Hepatocyte (in vitro differentiated cells): ENCODE data around the gene BRSK1. TPM values are rescaled to one million over a fixed set of nuclear protein-coding genes. Genes with fewer than 3 reads are reported as not detected.

Experiments used
- DNase-seq: peaks from one replicate; pipeline ENCODE4 v3.0.0-alpha.2; 2016; ENCODE audit warnings: low spot score
- H2AFZ ChIP-seq: fragments of 200-600 bp; sonication (generic); 2 replicates; pipeline ENCODE4 v1.6.0; 2016; ENCODE audit warnings: antibody characterized with exemption, mild to moderate bottlenecking
- H3K27ac ChIP-seq: fragments of 200-600 bp; sonication (generic); 2 replicates; pipeline ENCODE4 v1.5.1; 2016; ENCODE audit warnings: mild to moderate bottlenecking
- H3K27me3 ChIP-seq: fragments of 200-600 bp; sonication (generic); 2 replicates; pipeline ENCODE4 v1.6.1; 2016
- H3K36me3 ChIP-seq: fragments of 200-600 bp; sonication (generic); replicated peaks from 2 replicates; pipeline ENCODE4 v1.5.1; 2016; ENCODE audit warnings: low read depth; ENCODE audit not compliant: insufficient read depth
- H3K4me1 ChIP-seq: fragments of 200-600 bp; sonication (generic); 2 replicates; pipeline ENCODE4 v1.5.1; 2016; ENCODE audit warnings: mild to moderate bottlenecking, moderate library complexity; ENCODE audit not compliant: insufficient read depth
- H3K4me2 ChIP-seq: fragments of 200-600 bp; sonication (generic); 2 replicates; pipeline ENCODE4 v1.6.0; 2016
- H3K4me3 ChIP-seq: fragments of 200-600 bp; sonication (generic); 2 replicates; pipeline ENCODE4 v1.5.1; 2016; ENCODE audit warnings: mild to moderate bottlenecking
- H3K79me2 ChIP-seq: fragments of 200-600 bp; sonication (generic); 2 replicates; pipeline ENCODE4 v1.6.0; 2017; ENCODE audit warnings: mild to moderate bottlenecking
- H3K9me2 ChIP-seq: fragments of 200-600 bp; sonication (generic); replicated peaks from 2 replicates; pipeline ENCODE4 v1.6.0; 2017; ENCODE audit warnings: mild to moderate bottlenecking; ENCODE audit not compliant: insufficient read depth
- H3K9me3 ChIP-seq: fragments of 200-600 bp; sonication (generic); 2 replicates; pipeline ENCODE4 v1.5.1; 2016; ENCODE audit warnings: low read depth, mild to moderate bottlenecking
- H4K20me1 ChIP-seq: fragments of 200-600 bp; sonication (generic); 2 replicates; pipeline ENCODE4 v1.6.0; 2016; ENCODE audit warnings: mild to moderate bottlenecking; ENCODE audit not compliant: insufficient read depth, poor library complexity, severe bottlenecking
- EZH2 ChIP-seq: fragments of 200-600 bp; sonication (generic); IDR thresholded peaks from 2 replicates; pipeline ENCODE4 v1.6.1; 2016; ENCODE audit warnings: antibody characterized with exemption, mild to moderate bottlenecking, borderline replicate concordance
- EZH2phosphoT487 ChIP-seq: fragments of 200-600 bp; sonication (generic); IDR thresholded peaks from one replicate; pipeline ENCODE4 v1.6.1; 2018; ENCODE audit warnings: antibody characterized with exemption, mild to moderate bottlenecking, low read depth, moderate library complexity; ENCODE audit not compliant: unreplicated experiment, severe bottlenecking
- WGBS: methylation state at CpG from one replicate; pipeline ENCODE4 v1.1.6; 2016; ENCODE audit warnings: low lambda C conversion rate; ENCODE audit errors: missing lambda C conversion rate; 5-methylcytosine and 5-hydroxymethylcytosine counted together
- microRNA-seq: library from miRNA; unstranded; fragments of <30 nt; microRNA quantifications from one replicate; pipeline ENCODE4, GENCODE V29; 2017
- polyA plus RNA-seq: library from polyadenylated mRNA; unstranded; fragments of >200 nt; fragmentation: Nextera tagmentation; extraction: Ambion mirVana; gene quantifications from 2 replicates; pipeline ENCODE4 v1.2.1, GENCODE V29; 2016
- small RNA-seq: library from RNA; depleted of rRNA; stranded (forward); fragments of <200 nt; gene quantifications from one replicate; pipeline ENCODE3, GENCODE V24; 2014
- total RNA-seq: library from RNA; depleted of rRNA; stranded (reverse); fragments of >200 nt; gene quantifications from 2 replicates; pipeline ENCODE4 v1.2.3, GENCODE V29; 2014
- TF ChIP-seq, protein P1 (sequence below): fragments of 200-600 bp; sonication (generic); IDR thresholded peaks from 2 replicates; pipeline ENCODE4 v1.5.1; 2016; ENCODE audit warnings: antibody characterized with exemption, mild to moderate bottlenecking; ENCODE audit not compliant: poor library complexity

BRSK1 gene
- total and polyA plus RNA-seq, 2 experiments from 2014 or later, result 2.4 to 13.2 TPM

DNA sequence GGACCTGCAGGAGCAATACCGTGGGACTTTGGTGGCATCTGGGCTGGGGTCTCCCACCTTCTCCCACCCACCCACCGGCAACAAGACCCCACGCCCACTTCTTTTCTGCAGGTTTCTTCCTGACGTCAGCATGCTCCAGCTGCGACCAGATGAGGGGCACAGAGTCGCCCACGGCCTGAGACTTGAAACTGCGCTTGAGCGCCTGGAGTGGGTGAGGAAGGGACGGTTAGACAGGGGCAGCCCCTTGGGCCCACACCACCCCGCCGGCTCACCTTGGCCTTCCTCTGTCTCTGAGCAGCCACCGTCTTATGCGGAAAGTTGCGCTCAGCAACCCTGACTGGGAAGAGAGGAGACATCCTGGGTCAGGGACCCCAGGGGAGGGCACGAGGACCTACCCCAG, 77.1 kb downstream of the BRSK1 start:
- Histone ChIP-seq H3K4me1 (no peaks in the 10 kb centered on the region), H2AFZ (no peak overlapping the region), H3K9me3 (no peaks in the 10 kb centered on the region), H3K9me2 (no peaks in the 10 kb centered on the region), H3K4me2 (no peak overlapping the region), H3K27ac (no peak overlapping the region), H3K4me3 (no peak overlapping the region), H3K79me2 (no peaks in the 10 kb centered on the region), H3K36me3 (no peaks in the 10 kb centered on the region), H3K27me3 (peaks cover 15% of the 10 kb centered on the region), H4K20me1 (no peaks in the 10 kb centered on the region)
- DNase-seq, result no peak
- TF ChIP-seq, protein P1, sequence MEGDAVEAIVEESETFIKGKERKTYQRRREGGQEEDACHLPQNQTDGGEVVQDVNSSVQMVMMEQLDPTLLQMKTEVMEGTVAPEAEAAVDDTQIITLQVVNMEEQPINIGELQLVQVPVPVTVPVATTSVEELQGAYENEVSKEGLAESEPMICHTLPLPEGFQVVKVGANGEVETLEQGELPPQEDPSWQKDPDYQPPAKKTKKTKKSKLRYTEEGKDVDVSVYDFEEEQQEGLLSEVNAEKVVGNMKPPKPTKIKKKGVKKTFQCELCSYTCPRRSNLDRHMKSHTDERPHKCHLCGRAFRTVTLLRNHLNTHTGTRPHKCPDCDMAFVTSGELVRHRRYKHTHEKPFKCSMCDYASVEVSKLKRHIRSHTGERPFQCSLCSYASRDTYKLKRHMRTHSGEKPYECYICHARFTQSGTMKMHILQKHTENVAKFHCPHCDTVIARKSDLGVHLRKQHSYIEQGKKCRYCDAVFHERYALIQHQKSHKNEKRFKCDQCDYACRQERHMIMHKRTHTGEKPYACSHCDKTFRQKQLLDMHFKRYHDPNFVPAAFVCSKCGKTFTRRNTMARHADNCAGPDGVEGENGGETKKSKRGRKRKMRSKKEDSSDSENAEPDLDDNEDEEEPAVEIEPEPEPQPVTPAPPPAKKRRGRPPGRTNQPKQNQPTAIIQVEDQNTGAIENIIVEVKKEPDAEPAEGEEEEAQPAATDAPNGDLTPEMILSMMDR, result no peak
- TF ChIP-seq EZH2 (no peak), EZH2phosphoT487 (no peak)
- 95% methylated on average over 15 of the region's 16 CpGs for whole genome bisulfite sequencing

Small RNAs within 50 kb of the gene (microRNA-seq; reads per million reads assigned to microRNA genes)
- 3.1 reads per million for gene MIR6802
- gene MIR6803, result 14.8 reads per million, percentile 32 among the genes with 10 or more reads in this experiment

Small RNAs within 50 kb of the gene (small RNA-seq; reads per million reads assigned to genes)
- gene MIR6802 (not detected), gene MIR6803 (not detected)

Other genes with a start within 250 kb of the BRSK1 start
- 0.07 TPM in 1 of 2 replicates, not detected in the other for gene GP6, start 245.7 kb upstream of the BRSK1 start, total RNA-seq
- 0.24 and 0.93 TPM in 2 replicates for gene GP6, start 245.7 kb upstream of the BRSK1 start, polyA plus RNA-seq
- gene RDH13, start 220.8 kb upstream of the BRSK1 start, total RNA-seq, result 14.5 and 17.3 TPM in 2 replicates
- 17.7 and 21.9 TPM in 2 replicates for gene RDH13, start 220.8 kb upstream of the BRSK1 start, polyA plus RNA-seq
- gene EPS8L1, start 208.1 kb upstream of the BRSK1 start, total RNA-seq, result 20.5 and 25.7 TPM in 2 replicates
- 33.8 and 49.6 TPM in 2 replicates for gene EPS8L1, start 208.1 kb upstream of the BRSK1 start, polyA plus RNA-seq
- gene PPP1R12C, start 166.4 kb upstream of the BRSK1 start, total RNA-seq, result 69.7 and 71.8 TPM in 2 replicates
- 74.5 and 83.6 TPM in 2 replicates for gene PPP1R12C, start 166.4 kb upstream of the BRSK1 start, polyA plus RNA-seq
- 9.6 and 11.5 TPM in 2 replicates for gene TNNT1, start 134.8 kb upstream of the BRSK1 start, total RNA-seq
- gene TNNT1, start 134.8 kb upstream of the BRSK1 start, polyA plus RNA-seq, result 32.1 and 86.4 TPM in 2 replicates
- 1.4 and 2.9 TPM in 2 replicates for gene TNNI3, start 126.3 kb upstream of the BRSK1 start, total RNA-seq
- gene TNNI3, start 126.3 kb upstream of the BRSK1 start, polyA plus RNA-seq, result 1.4 and 1.6 TPM in 2 replicates
- 0.17 and 1.9 TPM in 2 replicates for gene DNAAF3, start 117.4 kb upstream of the BRSK1 start, total RNA-seq
- 3.8 and 4.9 TPM in 2 replicates for gene DNAAF3, start 117.4 kb upstream of the BRSK1 start, polyA plus RNA-seq
- gene SYT5, start 103.7 kb upstream of the BRSK1 start, total RNA-seq, result 0.60 and 1.4 TPM in 2 replicates
- gene SYT5, start 103.7 kb upstream of the BRSK1 start, polyA plus RNA-seq, result 0.86 and 0.98 TPM in 2 replicates
- 30.9 and 31.5 TPM in 2 replicates for gene PTPRH, start 74.5 kb upstream of the BRSK1 start, total RNA-seq
- 7.2 and 7.3 TPM in 2 replicates for gene PTPRH, start 74.5 kb upstream of the BRSK1 start, polyA plus RNA-seq
- 18.6 and 21.1 TPM in 2 replicates for gene TMEM86B, start 55.2 kb upstream of the BRSK1 start, total RNA-seq
- 48.6 and 62.3 TPM in 2 replicates for gene TMEM86B, start 55.2 kb upstream of the BRSK1 start, polyA plus RNA-seq
- 37.1 and 39.5 TPM in 2 replicates for gene PPP6R1, start 25.0 kb upstream of the BRSK1 start, total RNA-seq
- 76.0 and 79.3 TPM in 2 replicates for gene PPP6R1, start 25.0 kb upstream of the BRSK1 start, polyA plus RNA-seq
- 31.5 and 33.9 TPM in 2 replicates for gene HSPBP1, start 3.9 kb upstream of the BRSK1 start, total RNA-seq
- 52.2 and 54.5 TPM in 2 replicates for gene HSPBP1, start 3.9 kb upstream of the BRSK1 start, polyA plus RNA-seq
- gene TMEM150B, start 41.3 kb downstream of the BRSK1 start, total RNA-seq, result 10.6 and 25.4 TPM in 2 replicates
- 8.1 and 9.2 TPM in 2 replicates for gene TMEM150B, start 41.3 kb downstream of the BRSK1 start, polyA plus RNA-seq
- 13.6 and 22.8 TPM in 2 replicates for gene KMT5C, start 55.9 kb downstream of the BRSK1 start, total RNA-seq
- gene KMT5C, start 55.9 kb downstream of the BRSK1 start, polyA plus RNA-seq, result 23.6 and 38.0 TPM in 2 replicates
- 0.20 and 0.50 TPM in 2 replicates for gene COX6B2, start 70.7 kb downstream of the BRSK1 start, total RNA-seq
- gene COX6B2, start 70.7 kb downstream of the BRSK1 start, polyA plus RNA-seq, result 4.5 and 7.8 TPM in 2 replicates
- not detected in 2 replicates for gene GARIN5B, start 79.3 kb downstream of the BRSK1 start, total RNA-seq
- gene GARIN5B, start 79.3 kb downstream of the BRSK1 start, polyA plus RNA-seq, result 0.18 TPM in 1 of 2 replicates, not detected in the other
- gene IL11, start 86.5 kb downstream of the BRSK1 start, total RNA-seq, result 1.4 and 4.4 TPM in 2 replicates
- 6.6 and 8.5 TPM in 2 replicates for gene IL11, start 86.5 kb downstream of the BRSK1 start, polyA plus RNA-seq
- gene TMEM190, start 92.8 kb downstream of the BRSK1 start, total RNA-seq, result not detected in 2 replicates
- gene TMEM190, start 92.8 kb downstream of the BRSK1 start, polyA plus RNA-seq, result 6.6 and 13.0 TPM in 2 replicates
- gene TMEM238, start 100.3 kb downstream of the BRSK1 start, total RNA-seq, result 1.8 and 9.1 TPM in 2 replicates
- gene TMEM238, start 100.3 kb downstream of the BRSK1 start, polyA plus RNA-seq, result 29.6 and 39.2 TPM in 2 replicates
- gene RPL28, start 101.9 kb downstream of the BRSK1 start, total RNA-seq, result 604 and 984 TPM in 2 replicates
- 410 and 437 TPM in 2 replicates for gene RPL28, start 101.9 kb downstream of the BRSK1 start, polyA plus RNA-seq
- 18.5 and 20.4 TPM in 2 replicates for gene UBE2S, start 123.8 kb downstream of the BRSK1 start, total RNA-seq
- 105 and 116 TPM in 2 replicates for gene UBE2S, start 123.8 kb downstream of the BRSK1 start, polyA plus RNA-seq
- gene SHISA7, start 159.3 kb downstream of the BRSK1 start, total RNA-seq, result not detected in 2 replicates
- gene SHISA7, start 159.3 kb downstream of the BRSK1 start, polyA plus RNA-seq, result not detected in 2 replicates
- 79.3 and 90.4 TPM in 2 replicates for gene ISOC2, start 177.6 kb downstream of the BRSK1 start, total RNA-seq
- 64.2 and 72.2 TPM in 2 replicates for gene ISOC2, start 177.6 kb downstream of the BRSK1 start, polyA plus RNA-seq
- gene C19orf85, start 180.8 kb downstream of the BRSK1 start, total RNA-seq, result not detected in 2 replicates
- gene C19orf85, start 180.8 kb downstream of the BRSK1 start, polyA plus RNA-seq, result not detected in 2 replicates
- 2.2 and 4.7 TPM in 2 replicates for gene ZNF628, start 192.6 kb downstream of the BRSK1 start, total RNA-seq
- 1.0 and 1.2 TPM in 2 replicates for gene ZNF628, start 192.6 kb downstream of the BRSK1 start, polyA plus RNA-seq
- gene NAT14, start 201.2 kb downstream of the BRSK1 start, total RNA-seq, result 14.0 and 22.3 TPM in 2 replicates
- 40.3 and 43.6 TPM in 2 replicates for gene NAT14, start 201.2 kb downstream of the BRSK1 start, polyA plus RNA-seq
- 0.04 and 0.80 TPM in 2 replicates for gene SSC5D, start 204.4 kb downstream of the BRSK1 start, total RNA-seq
- 3.2 and 5.1 TPM in 2 replicates for gene SSC5D, start 204.4 kb downstream of the BRSK1 start, polyA plus RNA-seq